T-cell (primary cell): ENCODE results near the gene LCOR. TPM values are rescaled to one million over a fixed set of nuclear protein-coding genes. Genes with fewer than 3 reads are reported as not detected.
A peak's percentile ranks its signal among the peaks of the same experiment; 100 is the strongest.

Source experiments
- ATAC-seq, 4 experiments: fragments of 200-7000 bp in 3 of 4; fragments of 150-1000 bp in 1 of 4; cut with Tn5 transposase; replicated peaks in 1 of 4; 1 replicate in 3 of 4; 2 replicates in 1 of 4; pipeline ENCODE4 v1.10.0; 2021; ENCODE audit warnings: moderate library complexity in 3 of 4, mild to moderate bottlenecking in 2 of 4, moderate number of reproducible peaks in 1 of 4
- CTCF ChIA-PET, 2 donors: fragments of 300-600 bp; sonication (Branson Sonifier 250); formaldehyde crosslinking; loops; one replicate each; lab custom pipeline; 2022; ENCODE audit warnings: antibody characterized with exemption in 2 of 2; lab: Charles Lee
- POLR2A ChIA-PET, 2 donors: fragments of 300-600 bp; sonication (Branson Sonifier 250); formaldehyde crosslinking; loops; one replicate each; lab custom pipeline; 2022; ENCODE audit warnings: antibody characterized with exemption in 2 of 2; lab: Charles Lee
- DNase-seq, 35 experiments: peaks; one replicate each; pipeline versions ENCODE4 v3.0.0 to v3.0.0-alpha.2; 2013 to 2023
- H3K27ac ChIP-seq: one replicate; pipeline ENCODE4 v1.5.1; 2013; ENCODE audit warnings: low read length
- H3K27me3 ChIP-seq, 2 experiments: replicated peaks in 1 of 2; 1 replicate in 1 of 2; 2 replicates in 1 of 2; pipeline versions ENCODE4 v1.6.1 to v1.7.0; 2013; ENCODE audit warnings: low read length in 1 of 2, mixed read lengths in 1 of 2; ENCODE audit not compliant: control insufficient read depth in 2 of 2, insufficient read depth in 2 of 2; ENCODE audit errors: extremely low read depth in 1 of 2
- H3K36me3 ChIP-seq, 2 donors: 1 replicate in 1 of 2; 2 replicates in 1 of 2; pipeline versions ENCODE4 v1.6.1 to v1.7.0; 2013; ENCODE audit warnings: low read length in 1 of 2; ENCODE audit not compliant: control insufficient read depth in 2 of 2, insufficient read depth in 1 of 2; ENCODE audit errors: extremely low read depth in 1 of 2
- H3K4me1 ChIP-seq, 2 experiments: 1 replicate in 1 of 2; 2 replicates in 1 of 2; pipeline versions ENCODE4 v1.6.1 to v1.7.0; 2013; ENCODE audit warnings: low read length in 2 of 2, mixed read lengths in 1 of 2; ENCODE audit not compliant: insufficient read depth in 2 of 2, control insufficient read depth in 1 of 2; ENCODE audit errors: extremely low read depth in 1 of 2
- H3K4me3 ChIP-seq, 2 donors: 1 replicate in 1 of 2; 2 replicates in 1 of 2; pipeline versions ENCODE4 v1.5.1 to v1.7.0; 2013; ENCODE audit warnings: mild to moderate bottlenecking in 2 of 2, low read length in 1 of 2, moderate library complexity in 1 of 2; ENCODE audit not compliant: control insufficient read depth in 1 of 2; ENCODE audit errors: extremely low read depth in 1 of 2
- H3K9me3 ChIP-seq: 2 replicates; pipeline ENCODE4 v1.7.0; 2013
- H3K27ac Mint-ChIP-seq, 2 donors: one replicate each; pipeline ENCODE4 v1.8.0; 2020 to 2021; ENCODE audit warnings: mild to moderate bottlenecking in 2 of 2, mixed read lengths in 2 of 2
- H3K27me3 Mint-ChIP-seq, 2 donors: one replicate each; pipeline ENCODE4 v1.8.0; 2021 to 2022; ENCODE audit warnings: mixed read lengths in 2 of 2
- H3K36me3 Mint-ChIP-seq: one replicate; pipeline ENCODE4 v1.8.0; 2021; ENCODE audit warnings: mixed read lengths
- H3K4me1 Mint-ChIP-seq, 3 donors: one replicate each; pipeline ENCODE4 v1.8.0; 2020 to 2022; ENCODE audit warnings: mixed read lengths in 3 of 3, mild to moderate bottlenecking in 1 of 3
- H3K4me3 Mint-ChIP-seq, 3 donors: one replicate each; pipeline ENCODE4 v1.8.0; 2020 to 2022; ENCODE audit warnings: mild to moderate bottlenecking in 3 of 3, mixed read lengths in 3 of 3, moderate library complexity in 3 of 3
- H3K9me3 Mint-ChIP-seq, 3 donors: one replicate each; pipeline ENCODE4 v1.8.0; 2020 to 2022; ENCODE audit warnings: mixed read lengths in 3 of 3
- WGBS: methylation state at CpG from one replicate; pipeline ENCODE4 v1.1.5; 2013; ENCODE audit warnings: missing lambda C conversion rate; ENCODE audit not compliant: insufficient coverage; 5-methylcytosine and 5-hydroxymethylcytosine counted together
- total RNA-seq, 35 experiments: library from RNA in 6 of 35; stranded (reverse) in 6 of 35; fragments of 120-200 nt in 1 of 35; gene quantifications; one replicate each; pipeline versions ENCODE4 v1.2.1 to v1.2.4 and lab custom pipeline; 2013 to 2026

The LCOR gene
- total RNA-seq, 5 donors from 2014 or later (not counting 1 experiment from before 2014, with no cell fraction given), result 32.0 to 67.3 (median 38.0) TPM

DNA sequence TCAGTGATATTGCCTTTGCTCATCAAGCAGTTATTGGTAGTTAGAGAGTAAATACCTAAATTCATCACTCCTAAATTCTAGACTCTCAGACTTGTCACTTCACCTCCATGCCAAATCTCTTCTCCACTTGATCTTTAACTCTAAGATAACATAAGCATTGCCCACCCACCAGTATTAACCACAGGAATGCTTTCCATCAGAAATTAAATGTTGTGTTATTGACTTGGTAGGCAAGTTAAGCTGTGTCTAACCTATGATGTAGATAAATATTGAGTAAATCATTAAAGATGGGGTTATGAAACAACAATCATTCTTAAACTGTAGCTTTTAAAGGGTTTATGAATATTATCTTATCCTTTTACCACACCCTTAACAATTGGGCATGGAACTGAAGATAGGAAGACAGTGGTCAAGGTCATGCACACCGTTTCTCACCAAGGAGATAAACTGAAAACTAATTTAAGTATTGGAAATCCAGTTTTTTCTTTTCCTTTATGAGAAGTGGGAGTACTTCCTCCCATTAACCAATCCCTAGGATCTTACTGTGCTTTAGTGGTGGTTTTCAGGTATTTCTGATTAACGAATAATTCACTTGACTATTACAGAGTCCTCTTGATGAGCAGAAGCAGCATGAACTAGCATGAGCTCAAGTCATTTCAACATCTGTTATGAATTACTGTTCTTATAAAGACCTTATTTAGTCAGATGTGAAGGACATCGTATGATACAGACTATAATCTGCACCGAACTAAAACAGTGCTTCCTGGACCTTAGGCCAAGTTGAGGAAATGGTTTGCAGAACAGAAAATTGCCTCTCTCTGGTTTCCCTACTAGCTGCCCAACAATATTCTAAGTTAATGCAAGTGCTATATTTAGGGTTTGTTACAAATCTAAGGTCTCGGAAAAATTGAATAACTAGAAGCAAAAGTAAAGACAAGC is 142.0 kb downstream of the LCOR start:
- Mint-ChIP-seq H3K27me3 (no peaks in the 10 kb centered on the region), H3K4me3 (no peak overlapping the region), H3K4me1 (no peaks in the 10 kb centered on the region), H3K36me3 (peaks cover 5% of the 10 kb centered on the region), H3K27ac (no peak overlapping the region), H3K9me3 (no peaks in the 10 kb centered on the region)
- H3K36me3 ChIP-seq, result no peaks in the 10 kb centered on the region
- H3K4me1 ChIP-seq, result no peaks in the 10 kb centered on the region
- ATAC-seq, result no peak
- no peaks in the 10 kb centered on the region for H3K27me3 ChIP-seq
- CTCF ChIA-PET, result no interaction called here
- no peaks in the 10 kb centered on the region for H3K9me3 ChIP-seq
- DNase-seq, result no peak
- POLR2A ChIA-PET, result interaction anchor here in 1 of 2 donors (0.5 to 0.8 kb wide), 2 partner anchors 13 to 265 kb away, joined by 3 to 4 read pairs; no protein-coding TSS in a partner anchor
- WGBS, result no CpG with 5 or more reads among the region's 5 CpGs
- H3K4me3 ChIP-seq, result no peak overlapping the region
- no peak overlapping the region for H3K27ac ChIP-seq

DNA sequence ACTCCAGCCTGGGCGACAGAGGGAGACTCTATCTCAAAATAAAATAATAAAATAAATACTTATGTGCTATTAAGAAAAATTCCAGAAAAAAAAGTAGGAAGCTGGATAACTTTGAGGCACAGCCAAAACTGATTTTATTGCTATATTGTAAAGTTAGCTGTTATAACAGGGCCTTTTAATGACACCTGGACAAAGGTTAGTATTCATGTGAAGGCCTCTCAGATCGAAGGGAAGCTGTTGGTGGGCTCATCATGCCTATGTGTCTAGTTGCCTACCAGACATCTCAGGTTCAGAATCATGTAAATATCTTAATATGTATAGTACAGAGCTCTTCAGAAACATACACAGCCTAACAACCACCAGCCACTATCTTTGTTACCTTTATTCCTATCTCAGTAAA is 143.0 kb downstream of the LCOR start:
- H3K4me3 Mint-ChIP-seq, result no peak overlapping the region
- WGBS, result no CpG with 5 or more reads among the region's 2 CpGs
- no peak overlapping the region for H3K27ac Mint-ChIP-seq
- no peaks in the 10 kb centered on the region for H3K4me1 Mint-ChIP-seq
- Histone ChIP-seq H3K36me3 (no peaks in the 10 kb centered on the region), H3K4me3 (no peak overlapping the region), H3K9me3 (no peaks in the 10 kb centered on the region), H3K4me1 (no peaks in the 10 kb centered on the region), H3K27me3 (no peaks in the 10 kb centered on the region), H3K27ac (no peak overlapping the region)
- H3K36me3 Mint-ChIP-seq, result peaks cover 9% of the 10 kb centered on the region
- H3K27me3 Mint-ChIP-seq, result no peaks in the 10 kb centered on the region
- DNase-seq (no peak), ATAC-seq (no peak)
- no peaks in the 10 kb centered on the region for H3K9me3 Mint-ChIP-seq
- ChIA-PET POLR2A (interaction anchor here in 1 of 2 donors (0.8 kb wide), 1 partner anchor 14 kb away, joined by 3 read pairs; no protein-coding TSS in a partner anchor), CTCF (no interaction called here)

DNA sequence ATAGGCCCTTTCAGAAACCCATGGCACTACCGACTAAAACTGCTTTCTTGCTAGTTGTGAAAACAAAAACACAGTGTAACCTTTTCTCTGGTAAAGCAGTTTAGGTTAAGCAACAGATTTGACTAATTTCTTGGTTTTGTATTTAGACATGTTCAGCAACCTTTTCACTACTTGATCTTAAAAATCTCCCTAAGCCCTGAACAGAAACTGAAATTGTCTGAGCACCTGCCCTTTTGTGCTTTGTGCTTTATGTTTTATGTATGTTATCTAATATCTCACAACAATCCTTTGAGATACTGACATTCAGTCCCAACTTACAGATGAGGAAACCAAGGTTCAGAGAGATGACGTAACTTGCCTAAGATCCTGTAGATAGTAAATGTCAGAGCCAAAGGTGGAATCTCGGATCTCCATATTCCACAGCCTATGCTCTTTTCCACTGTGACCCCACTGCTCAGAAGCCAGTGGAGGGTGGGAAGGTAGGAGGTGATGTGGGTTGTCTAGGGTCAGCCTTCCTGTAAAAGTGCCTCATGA is 146.6 kb downstream of the LCOR start:
- CTCF ChIA-PET, result interaction anchor here in 1 of 2 donors (0.8 kb wide), 1 partner anchor 46 kb away, joined by 3 read pairs; no protein-coding TSS in a partner anchor
- peaks cover 0 to 24% of the 10 kb centered on the region in 2 donors for H3K36me3 ChIP-seq

DNA sequence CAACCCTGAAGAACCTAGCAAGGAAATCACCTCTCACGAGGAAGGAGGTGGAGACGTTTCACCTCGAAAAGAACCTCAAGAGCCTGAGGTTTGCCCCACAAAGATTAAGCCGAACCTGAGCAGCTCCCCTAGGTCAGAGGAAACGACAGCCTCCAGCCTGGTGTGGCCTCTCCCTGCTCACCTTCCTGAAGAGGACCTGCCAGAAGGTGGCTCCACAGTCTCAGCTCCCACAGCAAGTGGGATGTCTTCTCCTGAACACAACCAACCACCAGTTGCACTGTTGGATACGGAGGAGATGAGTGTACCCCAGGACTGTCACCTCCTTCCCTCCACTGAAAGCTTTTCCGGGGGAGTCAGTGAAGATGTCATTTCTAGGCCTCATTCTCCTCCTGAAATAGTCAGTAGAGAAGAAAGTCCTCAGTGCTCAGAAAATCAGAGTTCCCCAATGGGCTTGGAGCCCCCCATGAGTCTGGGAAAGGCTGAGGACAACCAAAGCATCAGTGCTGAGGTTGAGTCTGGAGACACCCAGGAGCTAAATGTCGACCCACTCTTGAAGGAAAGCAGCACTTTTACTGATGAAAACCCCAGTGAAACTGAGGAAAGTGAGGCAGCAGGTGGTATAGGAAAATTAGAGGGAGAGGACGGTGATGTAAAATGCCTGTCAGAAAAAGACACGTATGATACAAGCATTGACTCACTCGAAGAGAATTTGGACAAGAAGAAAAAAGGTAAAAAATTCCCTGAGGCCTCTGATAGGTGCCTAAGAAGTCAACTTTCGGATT is 150.2 kb downstream of the LCOR start:
- no peak overlapping the region for H3K4me3 Mint-ChIP-seq

More for the DNA sequence above, 146.6 kb downstream of the LCOR start:
- H3K4me1 Mint-ChIP-seq, result peaks cover 0 to 8% (median 0%) of the 10 kb centered on the region in 3 donors
- no peak overlapping the region for H3K4me3 ChIP-seq
- WGBS, result no CpG with 5 or more reads among the region's 3 CpGs
- H3K27me3 ChIP-seq, result no peaks in the 10 kb centered on the region
- H3K9me3 ChIP-seq, result no peaks in the 10 kb centered on the region
- POLR2A ChIA-PET, result no interaction called here
- no peak for ATAC-seq
- no peak overlapping the region for H3K4me3 Mint-ChIP-seq
- peaks cover 36% of the 10 kb centered on the region for H3K36me3 Mint-ChIP-seq
- H3K27ac ChIP-seq, result no peak overlapping the region
- no peaks in the 10 kb centered on the region for H3K27me3 Mint-ChIP-seq
- no peaks in the 10 kb centered on the region for H3K4me1 ChIP-seq
- H3K9me3 Mint-ChIP-seq, result no peaks in the 10 kb centered on the region
- no peak overlapping the region for H3K27ac Mint-ChIP-seq
- no peak for DNase-seq

DNA sequence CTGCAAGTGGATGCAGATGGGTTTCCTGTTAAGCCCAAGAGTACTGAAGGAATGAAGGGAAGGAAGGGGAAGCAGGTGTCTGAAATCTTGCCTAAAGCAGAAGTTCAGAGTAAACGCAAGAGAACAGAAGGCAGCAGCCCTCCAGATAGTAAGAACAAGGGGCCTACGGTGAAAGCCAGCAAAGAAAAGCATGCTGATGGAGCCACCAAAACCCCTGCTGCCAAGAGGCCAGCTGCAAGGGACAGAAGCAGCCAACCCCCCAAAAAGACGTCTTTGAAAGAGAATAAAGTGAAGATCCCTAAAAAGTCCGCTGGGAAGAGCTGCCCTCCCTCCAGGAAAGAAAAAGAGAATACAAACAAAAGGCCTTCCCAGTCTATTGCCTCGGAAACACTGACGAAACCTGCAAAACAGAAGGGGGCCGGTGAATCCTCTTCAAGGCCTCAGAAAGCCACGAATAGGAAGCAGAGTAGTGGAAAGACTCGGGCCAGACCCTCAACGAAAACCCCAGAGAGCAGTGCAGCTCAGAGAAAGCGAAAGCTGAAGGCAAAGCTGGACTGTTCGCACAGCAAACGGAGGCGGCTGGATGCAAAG is 152.5 kb downstream of the LCOR start:
- 48% methylated on average over 7 of the region's 14 CpGs for WGBS
- ChIA-PET CTCF (interaction anchor here in 1 of 2 donors (0.5 kb wide), 1 partner anchor 1217 kb away, joined by 3 read pairs; no protein-coding TSS in a partner anchor), POLR2A (interaction anchor here in 1 of 2 donors (0.6 kb wide), 1 partner anchor 40 kb away, joined by 5 read pairs; no protein-coding TSS in a partner anchor)
- Histone ChIP-seq H3K36me3 (peaks cover 0 to 24% of the 10 kb centered on the region in 2 donors), H3K4me1 (peaks cover 0 to 3% of the 10 kb centered on the region in 2 experiments), H3K27me3 (no peaks in the 10 kb centered on the region), H3K27ac (no peak overlapping the region), H3K9me3 (no peaks in the 10 kb centered on the region), H3K4me3 (no peak overlapping the region)
- ATAC-seq, result no peak
- peaks cover 8 to 18% (median 8%) of the 10 kb centered on the region in 3 donors for H3K4me1 Mint-ChIP-seq
- peaks cover 35% of the 10 kb centered on the region for H3K36me3 Mint-ChIP-seq
- H3K4me3 Mint-ChIP-seq, result peak overlapping the region in 1 of 3 donors; percentile 34
- no peaks in the 10 kb centered on the region for H3K9me3 Mint-ChIP-seq
- no peaks in the 10 kb centered on the region for H3K27me3 Mint-ChIP-seq
- DNase-seq, result no peak
- H3K27ac Mint-ChIP-seq, result no peak overlapping the region

More for the DNA sequence above, 150.2 kb downstream of the LCOR start:
- H3K4me1 ChIP-seq, result peaks cover 0 to 3% of the 10 kb centered on the region in 2 experiments
- H3K36me3 ChIP-seq, result peaks cover 0 to 24% of the 10 kb centered on the region in 2 donors
- H3K9me3 Mint-ChIP-seq, result no peaks in the 10 kb centered on the region
- ATAC-seq, result no peak
- no peak for DNase-seq
- no peaks in the 10 kb centered on the region for H3K27me3 Mint-ChIP-seq
- no peaks in the 10 kb centered on the region for H3K9me3 ChIP-seq
- CTCF ChIA-PET, result no interaction called here
- no peak overlapping the region for H3K4me3 ChIP-seq
- no peak overlapping the region for H3K27ac Mint-ChIP-seq
- H3K4me1 Mint-ChIP-seq, result peaks cover 8 to 18% (median 8%) of the 10 kb centered on the region in 3 donors
- POLR2A ChIA-PET, result no interaction called here
- peaks cover 41% of the 10 kb centered on the region for H3K36me3 Mint-ChIP-seq
- no peaks in the 10 kb centered on the region for H3K27me3 ChIP-seq
- no peak overlapping the region for H3K27ac ChIP-seq
- WGBS, result 89% methylated on average over 12 of the region's 12 CpGs
